ENCODE measurements around the gene ZNF497. TPM values are rescaled to one million over a fixed set of nuclear protein-coding genes. Genes with fewer than 3 reads are reported as not detected.

The ZNF497 gene
- total and polyA plus RNA-seq, 10 of the 15 experiments (the other 5 are each of a cell fraction or from before 2014, with no cell fraction given), result 0.09 to 0.82 (median 0.28) TPM

- TF ChIP-seq BCL3 (IDR thresholded peaks at IDR 0.05; ENCODE audit: borderline replicate concordance, insufficient read depth, low read depth, low read length, poor library complexity, severe bottlenecking) (peak; percentile 12), JUNB (IDR thresholded peaks at IDR 0.05) (no peak), HDAC6 (IDR thresholded peaks at IDR 0.05; ENCODE audit: unreplicated experiment) (no peak), IKZF2 (IDR thresholded peaks at IDR 0.05) (peak in 1 of 2 experiments; percentile 27; a peak in 1 of 4 replicates), PBX3 (IDR thresholded peaks at IDR 0.05; ENCODE audit: insufficient replicate concordance, low read depth, low read length) (no peak), CHD1 (IDR thresholded peaks at IDR 0.05; ENCODE audit: low read depth, low read length) (no peak), BACH1 (IDR thresholded peaks at IDR 0.05; ENCODE audit: borderline replicate concordance) (no peak; the same call in 1 of the 2 replicates), MTA2 (IDR thresholded peaks at IDR 0.05; ENCODE audit: low read depth) (no peak), PKNOX1 (IDR thresholded peaks at IDR 0.05) (peak; percentile 26; the same call in 1 of the 2 replicates), ZNF24 (IDR thresholded peaks at IDR 0.05) (no peak), KDM1A (IDR thresholded peaks at IDR 0.05; ENCODE audit: borderline replicate concordance) (no peak), SMAD1 (IDR thresholded peaks at IDR 0.05; ENCODE audit: low read depth, partially characterized antibody) (peak; percentile 80), MEF2A (IDR thresholded peaks at IDR 0.05; ENCODE audit: insufficient read depth, low read depth, low read length) (peak; percentile 42; the same call in 1 of the 2 replicates), NBN (IDR thresholded peaks at IDR 0.05) (peak; percentile 93), BCLAF1 (IDR thresholded peaks at IDR 0.05) (no peak), RBBP5 (conservative IDR thresholded peaks at IDR 0.05) (no peak)
- TF ChIP-seq, protein P1, sequence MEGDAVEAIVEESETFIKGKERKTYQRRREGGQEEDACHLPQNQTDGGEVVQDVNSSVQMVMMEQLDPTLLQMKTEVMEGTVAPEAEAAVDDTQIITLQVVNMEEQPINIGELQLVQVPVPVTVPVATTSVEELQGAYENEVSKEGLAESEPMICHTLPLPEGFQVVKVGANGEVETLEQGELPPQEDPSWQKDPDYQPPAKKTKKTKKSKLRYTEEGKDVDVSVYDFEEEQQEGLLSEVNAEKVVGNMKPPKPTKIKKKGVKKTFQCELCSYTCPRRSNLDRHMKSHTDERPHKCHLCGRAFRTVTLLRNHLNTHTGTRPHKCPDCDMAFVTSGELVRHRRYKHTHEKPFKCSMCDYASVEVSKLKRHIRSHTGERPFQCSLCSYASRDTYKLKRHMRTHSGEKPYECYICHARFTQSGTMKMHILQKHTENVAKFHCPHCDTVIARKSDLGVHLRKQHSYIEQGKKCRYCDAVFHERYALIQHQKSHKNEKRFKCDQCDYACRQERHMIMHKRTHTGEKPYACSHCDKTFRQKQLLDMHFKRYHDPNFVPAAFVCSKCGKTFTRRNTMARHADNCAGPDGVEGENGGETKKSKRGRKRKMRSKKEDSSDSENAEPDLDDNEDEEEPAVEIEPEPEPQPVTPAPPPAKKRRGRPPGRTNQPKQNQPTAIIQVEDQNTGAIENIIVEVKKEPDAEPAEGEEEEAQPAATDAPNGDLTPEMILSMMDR (IDR thresholded peaks at IDR 0.05 in 2 of 3, conservative IDR thresholded peaks at IDR 0.05 in 1 of 3; ENCODE audit: control insufficient read depth in 2 of 3, extremely low read depth in 1 of 3, insufficient read depth in 1 of 3, low read depth in 3 of 3, low read length in 3 of 3), result no peak
- TF ChIP-seq, protein P2, sequence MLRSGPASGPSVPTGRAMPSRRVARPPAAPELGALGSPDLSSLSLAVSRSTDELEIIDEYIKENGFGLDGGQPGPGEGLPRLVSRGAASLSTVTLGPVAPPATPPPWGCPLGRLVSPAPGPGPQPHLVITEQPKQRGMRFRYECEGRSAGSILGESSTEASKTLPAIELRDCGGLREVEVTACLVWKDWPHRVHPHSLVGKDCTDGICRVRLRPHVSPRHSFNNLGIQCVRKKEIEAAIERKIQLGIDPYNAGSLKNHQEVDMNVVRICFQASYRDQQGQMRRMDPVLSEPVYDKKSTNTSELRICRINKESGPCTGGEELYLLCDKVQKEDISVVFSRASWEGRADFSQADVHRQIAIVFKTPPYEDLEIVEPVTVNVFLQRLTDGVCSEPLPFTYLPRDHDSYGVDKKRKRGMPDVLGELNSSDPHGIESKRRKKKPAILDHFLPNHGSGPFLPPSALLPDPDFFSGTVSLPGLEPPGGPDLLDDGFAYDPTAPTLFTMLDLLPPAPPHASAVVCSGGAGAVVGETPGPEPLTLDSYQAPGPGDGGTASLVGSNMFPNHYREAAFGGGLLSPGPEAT (IDR thresholded peaks at IDR 0.05; ENCODE audit: low read depth), result peak; percentile 68
These were observed 57.3 kb downstream of the ZNF497 start, which contains the start of gene ERVK3-1 (continued) for GRCh38 chr19:58305065-58305931.

Data from GM12878 (cell line).